HepG2 (cell line): ENCODE measurements around the gene PSMG4. TPM values are rescaled to one million over a fixed set of nuclear protein-coding genes. Genes with fewer than 3 reads are reported as not detected.

Experiments used
- AGO1 ChIP-seq: fragments of 200-400 bp; formaldehyde crosslinking; IDR thresholded peaks from 2 replicates; pipeline ENCODE4 v1.6.1; 2017; ENCODE audit warnings: mild to moderate bottlenecking, low read depth, low read length, moderate library complexity; ENCODE audit not compliant: poor library complexity, severe bottlenecking
- AKAP8 ChIP-seq: sonication (generic); formaldehyde crosslinking; IDR thresholded peaks from 2 replicates; pipeline ENCODE4 v1.5.1; 2020; ENCODE audit warnings: mild to moderate bottlenecking, missing genetic modification reagents
- EED ChIP-seq: sonication (generic); formaldehyde crosslinking; IDR thresholded peaks from 2 replicates; pipeline ENCODE4 v1.5.0; 2020; ENCODE audit warnings: mild to moderate bottlenecking, missing genetic modification reagents
- ERF ChIP-seq: IDR thresholded peaks from 2 replicates; pipeline ENCODE4 v1.6.1; 2018; ENCODE audit warnings: missing biosample characterization, missing genetic modification reagents
- FOXA3 ChIP-seq: IDR thresholded peaks from 2 replicates; pipeline ENCODE4 v1.6.1; 2016; ENCODE audit warnings: missing genetic modification reagents, missing compliant biosample characterization
- HNRNPK ChIP-seq: fragments of 200-400 bp; formaldehyde crosslinking; IDR thresholded peaks from 2 replicates; pipeline ENCODE4 v1.6.1; 2018; ENCODE audit warnings: low read length, low read depth, moderate library complexity, mild to moderate bottlenecking; ENCODE audit not compliant: poor library complexity, severe bottlenecking
- PCBP1 ChIP-seq: fragments of 200-400 bp; formaldehyde crosslinking; IDR thresholded peaks from 2 replicates; pipeline ENCODE4 v1.6.1; 2017; ENCODE audit warnings: mild to moderate bottlenecking, low read depth, low read length, borderline replicate concordance
- PHF8 ChIP-seq: sonication (generic); formaldehyde crosslinking; IDR thresholded peaks from 2 replicates; pipeline ENCODE4 v1.5.0; 2020; ENCODE audit warnings: missing genetic modification reagents
- SRSF1 ChIP-seq: fragments of 200-400 bp; formaldehyde crosslinking; optimal IDR thresholded peaks from 2 replicates; pipeline ENCODE3; 2017; ENCODE audit warnings: mild to moderate bottlenecking, low read depth, low read length, moderate library complexity
- STAT5B ChIP-seq: sonication (generic); formaldehyde crosslinking; IDR thresholded peaks from 2 replicates; pipeline ENCODE4 v1.4.0; 2020; ENCODE audit warnings: missing genetic modification reagents
- ZBTB7B ChIP-seq: sonication (generic); formaldehyde crosslinking; IDR thresholded peaks from 2 replicates; pipeline ENCODE4 v1.4.0; 2020; ENCODE audit warnings: missing genetic modification reagents
- ZNF101 ChIP-seq: sonication (generic); formaldehyde crosslinking; IDR thresholded peaks from 2 replicates; pipeline ENCODE4 v1.4.0; 2020; ENCODE audit warnings: mild to moderate bottlenecking, low read depth, missing genetic modification reagents, borderline replicate concordance
- ZNF12 ChIP-seq: sonication (generic); formaldehyde crosslinking; IDR thresholded peaks from 2 replicates; pipeline ENCODE4 v1.5.0; 2020; ENCODE audit warnings: missing genetic modification reagents
- ZNF230 ChIP-seq: sonication (generic); formaldehyde crosslinking; IDR thresholded peaks from 2 replicates; pipeline ENCODE4 v1.4.0; 2020; ENCODE audit warnings: mild to moderate bottlenecking, missing genetic modification reagents
- ZNF496 ChIP-seq: sonication (generic); formaldehyde crosslinking; IDR thresholded peaks from 2 replicates; pipeline ENCODE4 v1.8.1; 2023; ENCODE audit warnings: mild to moderate bottlenecking, moderate library complexity, missing genetic modification reagents; ENCODE audit not compliant: insufficient replicate concordance
- ZNF709 ChIP-seq: sonication (generic); formaldehyde crosslinking; IDR thresholded peaks from 2 replicates; pipeline ENCODE4 v1.5.0; 2020; ENCODE audit warnings: mild to moderate bottlenecking, missing genetic modification reagents
- ZNF737 ChIP-seq: sonication (generic); formaldehyde crosslinking; IDR thresholded peaks from 2 replicates; pipeline ENCODE4 v1.5.0; 2020; ENCODE audit warnings: missing genetic modification reagents, mild to moderate bottlenecking, borderline replicate concordance
- ZNF777 ChIP-seq: sonication (generic); formaldehyde crosslinking; IDR thresholded peaks from 2 replicates; pipeline ENCODE4 v1.4.0; 2020; ENCODE audit warnings: missing genetic modification reagents
- ZSCAN31 ChIP-seq: sonication (generic); formaldehyde crosslinking; IDR thresholded peaks from 2 replicates; pipeline ENCODE4 v1.5.0; 2020; ENCODE audit warnings: low read depth, mild to moderate bottlenecking, missing genetic modification reagents
- polyA plus RNA-seq, 8 experiments: library from polyadenylated mRNA; depleted of rRNA in 3 of 8; stranded (reverse) in 7 of 8; unstranded in 1 of 8; fragments of >200 nt; fragmentation: Illumina TruSeq in 4 of 8; extraction: Trizol in 4 of 8; gene quantifications; 2 replicates each; pipeline versions ENCODE4 v1.2.1 to v1.2.3, GENCODE V29; 2011 to 2016; ENCODE audit warnings: low read depth in 4 of 8, missing spikeins in 1 of 8, mixed read lengths in 1 of 8; ENCODE audit not compliant: insufficient read depth in 1 of 8
- total RNA-seq, 5 experiments: library from RNA; depleted of rRNA; stranded (reverse); fragments of >200 nt; fragmentation: Illumina TruSeq; extraction: Trizol; gene quantifications; 2 replicates each; pipeline ENCODE4 v1.2.3, GENCODE V29; 2016; ENCODE audit warnings: low read depth in 1 of 5
- TF ChIP-seq, protein P1 (sequence below): IDR thresholded peaks from 2 replicates; pipeline ENCODE4 v1.6.1; 2016; ENCODE audit warnings: control low read depth
- TF ChIP-seq, protein P2 (sequence below): sonication (generic); formaldehyde crosslinking; IDR thresholded peaks from 2 replicates; pipeline ENCODE4 v1.8.0; 2022; ENCODE audit warnings: low read depth, missing genetic modification reagents
- TF ChIP-seq, protein P3 (sequence below), 2 experiments: sonication (generic) in 1 of 2; formaldehyde crosslinking in 1 of 2; IDR thresholded peaks; 2 replicates each; pipeline versions ENCODE4 v1.4.0 to v1.6.1; 2018 to 2020; ENCODE audit warnings: missing genetic modification reagents in 2 of 2, borderline replicate concordance in 1 of 2, low read depth in 1 of 2, mild to moderate bottlenecking in 1 of 2, missing biosample characterization in 1 of 2
- TF ChIP-seq, protein P4 (sequence below): sonication (generic); formaldehyde crosslinking; IDR thresholded peaks from 2 replicates; pipeline ENCODE4 v1.9.0; 2022; ENCODE audit warnings: missing genetic modification reagents, mild to moderate bottlenecking, borderline replicate concordance

The PSMG4 gene
- total and polyA plus RNA-seq, 2 of the 13 experiments (the other 11 are each of a cell fraction or from before 2014, with no cell fraction given): 28.5 to 32.8 TPM

DNA sequence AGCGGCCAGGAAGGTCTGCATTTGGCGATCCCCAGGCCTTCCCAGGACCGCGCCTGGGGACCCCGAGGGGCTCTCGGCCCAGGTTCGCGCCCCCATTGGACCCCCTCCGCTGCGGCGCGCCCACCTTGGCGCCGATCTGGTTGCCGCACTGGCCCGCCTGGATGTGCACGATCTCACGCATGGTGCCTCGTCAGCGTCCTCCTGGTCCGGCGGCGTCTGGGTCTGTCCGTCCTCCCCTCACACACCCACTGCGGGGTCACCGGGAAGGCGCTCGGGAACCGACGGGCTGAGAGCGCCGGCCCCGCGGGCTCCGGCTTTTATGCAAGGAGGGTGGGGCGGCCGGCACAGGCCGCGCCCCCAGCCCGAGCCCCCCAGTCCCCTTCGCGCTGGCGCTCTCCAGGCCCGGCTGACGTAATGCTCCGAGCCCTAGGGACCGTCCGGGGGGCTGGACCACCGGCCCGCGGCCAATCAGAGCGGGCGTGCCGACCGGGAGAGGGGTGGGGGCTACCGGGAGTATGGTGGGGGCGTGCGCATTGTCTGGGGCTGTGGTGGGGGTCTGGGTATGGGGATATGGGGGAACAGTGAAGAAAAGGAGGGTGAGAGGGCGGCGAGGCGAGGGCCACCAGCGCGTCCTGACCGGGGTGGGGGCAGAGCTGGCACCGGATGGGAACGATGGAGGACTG lies 31.2 kb upstream of the PSMG4 start, which contains the start of gene TUBB2B (continued):
- no peak for TF ChIP-seq ERF (CRISPR knock-in tag)
- TF ChIP-seq ZSCAN31 (CRISPR knock-in tag): 0 out of 2 replicates have a peak, but pooled peaks have one; percentile 28
- TF ChIP-seq, protein P1, sequence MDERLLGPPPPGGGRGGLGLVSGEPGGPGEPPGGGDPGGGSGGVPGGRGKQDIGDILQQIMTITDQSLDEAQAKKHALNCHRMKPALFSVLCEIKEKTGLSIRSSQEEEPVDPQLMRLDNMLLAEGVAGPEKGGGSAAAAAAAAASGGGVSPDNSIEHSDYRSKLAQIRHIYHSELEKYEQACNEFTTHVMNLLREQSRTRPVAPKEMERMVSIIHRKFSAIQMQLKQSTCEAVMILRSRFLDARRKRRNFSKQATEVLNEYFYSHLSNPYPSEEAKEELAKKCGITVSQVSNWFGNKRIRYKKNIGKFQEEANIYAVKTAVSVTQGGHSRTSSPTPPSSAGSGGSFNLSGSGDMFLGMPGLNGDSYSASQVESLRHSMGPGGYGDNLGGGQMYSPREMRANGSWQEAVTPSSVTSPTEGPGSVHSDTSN: no peak
- no peak for TF ChIP-seq EED (CRISPR knock-in tag)
- 0 out of 2 replicates have a peak, but pooled peaks have one; percentile 32 for TF ChIP-seq PHF8
- TF ChIP-seq ZNF709 (CRISPR knock-in tag): 0 out of 2 replicates have a peak, but pooled peaks have one; percentile 59
- TF ChIP-seq, protein P2, sequence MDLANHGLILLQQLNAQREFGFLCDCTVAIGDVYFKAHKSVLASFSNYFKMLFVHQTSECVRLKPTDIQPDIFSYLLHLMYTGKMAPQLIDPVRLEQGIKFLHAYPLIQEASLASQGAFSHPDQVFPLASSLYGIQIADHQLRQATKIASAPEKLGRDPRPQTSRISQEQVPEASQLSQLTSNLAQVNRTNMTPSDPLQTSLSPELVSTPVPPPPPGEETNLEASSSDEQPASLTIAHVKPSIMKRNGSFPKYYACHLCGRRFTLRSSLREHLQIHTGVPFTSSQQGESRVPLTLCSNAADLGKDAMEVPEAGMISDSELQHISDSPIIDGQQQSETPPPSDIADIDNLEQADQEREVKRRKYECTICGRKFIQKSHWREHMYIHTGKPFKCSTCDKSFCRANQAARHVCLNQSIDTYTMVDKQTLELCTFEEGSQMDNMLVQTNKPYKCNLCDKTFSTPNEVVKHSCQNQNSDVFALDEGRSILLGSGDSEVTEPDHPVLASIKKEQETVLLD (CRISPR knock-in tag): 0 out of 2 replicates have a peak, but pooled peaks have one; percentile 30
- no peak for TF ChIP-seq FOXA3 (CRISPR knock-in tag)
- peak; percentile 89 for TF ChIP-seq ZNF777 (CRISPR knock-in tag)
- TF ChIP-seq PCBP1: 0 out of 2 replicates have a peak, but pooled peaks have one; percentile 24
- TF ChIP-seq ZNF101 (CRISPR knock-in tag): 0 out of 2 replicates have a peak, but pooled peaks have one; percentile 32
- no peak for TF ChIP-seq STAT5B (CRISPR knock-in tag)
- peak; percentile 44; the same call in 1 of the 2 replicates for TF ChIP-seq ZNF230 (CRISPR knock-in tag)
- TF ChIP-seq, protein P3, sequence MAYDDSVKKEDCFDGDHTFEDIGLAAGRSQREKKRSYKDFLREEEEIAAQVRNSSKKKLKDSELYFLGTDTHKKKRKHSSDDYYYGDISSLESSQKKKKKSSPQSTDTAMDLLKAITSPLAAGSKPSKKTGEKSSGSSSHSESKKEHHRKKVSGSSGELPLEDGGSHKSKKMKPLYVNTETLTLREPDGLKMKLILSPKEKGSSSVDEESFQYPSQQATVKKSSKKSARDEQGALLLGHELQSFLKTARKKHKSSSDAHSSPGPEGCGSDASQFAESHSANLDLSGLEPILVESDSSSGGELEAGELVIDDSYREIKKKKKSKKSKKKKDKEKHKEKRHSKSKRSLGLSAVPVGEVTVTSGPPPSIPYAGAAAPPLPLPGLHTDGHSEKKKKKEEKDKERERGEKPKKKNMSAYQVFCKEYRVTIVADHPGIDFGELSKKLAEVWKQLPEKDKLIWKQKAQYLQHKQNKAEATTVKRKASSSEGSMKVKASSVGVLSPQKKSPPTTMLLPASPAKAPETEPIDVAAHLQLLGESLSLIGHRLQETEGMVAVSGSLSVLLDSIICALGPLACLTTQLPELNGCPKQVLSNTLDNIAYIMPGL (CRISPR knock-in tag; IDR thresholded peaks at IDR 0.05; ENCODE audit: borderline replicate concordance in 1 of 2, low read depth in 1 of 2): 0 out of 4 replicates have a peak, but pooled peaks of 1 of the 2 experiments have one; percentile 9
- TF ChIP-seq SRSF1: peak; percentile 87
- peak; percentile 32; the same call in 1 of the 2 replicates for TF ChIP-seq AKAP8
- TF ChIP-seq ZNF737 (CRISPR knock-in tag): no peak
- TF ChIP-seq AGO1: peak; percentile 23
- TF ChIP-seq, protein P4, sequence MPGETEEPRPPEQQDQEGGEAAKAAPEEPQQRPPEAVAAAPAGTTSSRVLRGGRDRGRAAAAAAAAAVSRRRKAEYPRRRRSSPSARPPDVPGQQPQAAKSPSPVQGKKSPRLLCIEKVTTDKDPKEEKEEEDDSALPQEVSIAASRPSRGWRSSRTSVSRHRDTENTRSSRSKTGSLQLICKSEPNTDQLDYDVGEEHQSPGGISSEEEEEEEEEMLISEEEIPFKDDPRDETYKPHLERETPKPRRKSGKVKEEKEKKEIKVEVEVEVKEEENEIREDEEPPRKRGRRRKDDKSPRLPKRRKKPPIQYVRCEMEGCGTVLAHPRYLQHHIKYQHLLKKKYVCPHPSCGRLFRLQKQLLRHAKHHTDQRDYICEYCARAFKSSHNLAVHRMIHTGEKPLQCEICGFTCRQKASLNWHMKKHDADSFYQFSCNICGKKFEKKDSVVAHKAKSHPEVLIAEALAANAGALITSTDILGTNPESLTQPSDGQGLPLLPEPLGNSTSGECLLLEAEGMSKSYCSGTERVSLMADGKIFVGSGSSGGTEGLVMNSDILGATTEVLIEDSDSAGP (CRISPR knock-in tag): 0 out of 2 replicates have a peak, but pooled peaks have one; percentile 5
- no peak for TF ChIP-seq ZNF496 (CRISPR knock-in tag)
- peak; percentile 97 for TF ChIP-seq HNRNPK
- TF ChIP-seq ZNF12 (CRISPR knock-in tag): no peak
- no peak for TF ChIP-seq ZBTB7B (CRISPR knock-in tag)
